Activated T-cell treated with anti-CD3 and anti-CD28 coated beads, Interleukin-2, amount 50 U/mL, for 24 hours (primary cell): ENCODE measurements around the gene BCOR.

Experiments used
- DNase-seq: peaks from one replicate; pipeline ENCODE4 v3.0.0-alpha.2; 2020
- H3K27ac Mint-ChIP-seq: 2 replicates; pipeline ENCODE4 v1.8.0; 2020; ENCODE audit warnings: mild to moderate bottlenecking, mixed read lengths
- H3K27me3 Mint-ChIP-seq: 2 replicates; pipeline ENCODE4 v1.8.0; 2020; ENCODE audit warnings: mixed read lengths
- H3K36me3 Mint-ChIP-seq: 2 replicates; pipeline ENCODE4 v1.8.0; 2020; ENCODE audit warnings: low read depth, mixed read lengths
- H3K4me1 Mint-ChIP-seq: 2 replicates; pipeline ENCODE4 v1.8.0; 2020; ENCODE audit warnings: low read depth, mixed read lengths
- H3K4me3 Mint-ChIP-seq: 2 replicates; pipeline ENCODE4 v1.8.0; 2020; ENCODE audit warnings: mild to moderate bottlenecking, moderate library complexity, mixed read lengths
- H3K9me3 Mint-ChIP-seq: 2 replicates; pipeline ENCODE4 v1.8.0; 2020; ENCODE audit warnings: mixed read lengths

Gene BCOR

DNA sequence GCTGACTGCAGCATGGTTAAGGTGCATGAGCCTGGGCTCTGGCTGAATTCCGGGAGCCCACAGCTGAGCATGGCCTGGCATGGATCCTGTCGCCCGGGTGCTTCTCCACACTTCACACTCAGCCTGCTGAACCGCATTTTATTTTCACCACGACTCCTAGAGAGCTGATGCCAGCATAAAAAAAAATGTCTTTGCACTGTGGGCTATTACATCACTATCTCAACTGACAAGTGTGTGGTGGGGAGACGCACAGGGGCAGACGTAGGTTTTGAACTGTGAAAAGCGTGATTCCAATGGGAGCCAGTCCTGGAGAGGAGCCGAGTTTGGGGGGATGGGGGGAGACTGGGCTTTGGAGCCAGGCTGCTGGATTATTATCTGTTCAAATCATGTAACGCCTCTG, 36.8 kb downstream of the BCOR start:
- Mint-ChIP-seq H3K9me3 (no peaks in the 10 kb centered on the region), H3K27ac (no peak overlapping the region), H3K36me3 (peaks cover 94% of the 10 kb centered on the region), H3K4me1 (peaks cover 43% of the 10 kb centered on the region), H3K27me3 (peaks cover 31% of the 10 kb centered on the region), H3K4me3 (no peak overlapping the region)
- DNase-seq, result no peak

DNA sequence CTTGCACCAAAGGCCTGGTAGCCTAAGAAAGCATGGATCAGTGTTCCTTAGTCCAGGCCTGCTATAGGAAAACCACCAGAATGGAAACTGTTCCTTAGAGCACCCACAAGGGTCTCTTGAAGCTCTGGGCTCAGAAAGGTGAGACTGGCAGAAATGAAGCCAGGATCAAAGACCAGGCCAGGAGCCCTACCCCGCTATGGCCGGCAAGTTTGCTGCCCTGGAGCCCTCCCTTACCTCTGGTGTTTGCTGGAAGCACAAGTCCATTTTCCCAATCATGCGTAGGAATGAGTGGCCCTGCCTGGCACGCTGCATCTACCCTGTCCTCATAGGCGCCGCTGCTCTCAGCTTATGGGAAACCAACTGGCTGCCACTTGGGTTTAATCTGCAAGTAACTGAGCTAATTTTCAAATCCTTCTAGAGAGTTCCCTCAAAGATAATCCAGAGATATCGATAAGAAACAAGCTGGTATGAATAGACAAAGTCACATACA, 37.4 kb downstream of the BCOR start:
- Mint-ChIP-seq H3K27ac (no peak overlapping the region), H3K27me3 (peaks cover 33% of the 10 kb centered on the region), H3K4me3 (no peak overlapping the region), H3K9me3 (no peaks in the 10 kb centered on the region), H3K36me3 (peaks cover 95% of the 10 kb centered on the region), H3K4me1 (peaks cover 43% of the 10 kb centered on the region)
- no peak for DNase-seq

DNA sequence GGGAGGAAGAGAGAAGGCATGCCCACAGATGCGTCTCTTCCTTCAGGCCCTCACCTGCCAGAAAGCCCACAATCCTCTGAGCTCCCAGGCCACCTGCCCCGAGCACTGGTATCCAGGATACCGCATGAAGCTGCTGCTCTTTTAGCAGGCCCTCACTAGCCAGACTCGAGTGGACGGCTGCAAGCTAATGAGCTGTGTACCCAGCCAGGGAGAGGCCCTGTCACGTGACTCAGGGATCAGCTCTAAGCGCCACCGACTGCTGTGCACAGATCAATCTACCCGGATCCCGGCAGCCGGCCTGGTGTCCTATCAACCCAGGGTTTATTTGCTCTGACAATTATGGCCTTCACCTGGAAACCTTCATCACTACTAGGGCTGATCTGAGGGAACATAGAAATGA, 39.0 kb downstream of the BCOR start:
- H3K9me3 Mint-ChIP-seq, result no peaks in the 10 kb centered on the region
- DNase-seq, result no peak
- H3K27ac Mint-ChIP-seq, result no peak overlapping the region
- H3K4me1 Mint-ChIP-seq, result peaks cover 34% of the 10 kb centered on the region
- peaks cover 97% of the 10 kb centered on the region for H3K36me3 Mint-ChIP-seq
- H3K27me3 Mint-ChIP-seq, result peaks cover 30% of the 10 kb centered on the region
- no peak overlapping the region for H3K4me3 Mint-ChIP-seq

DNA sequence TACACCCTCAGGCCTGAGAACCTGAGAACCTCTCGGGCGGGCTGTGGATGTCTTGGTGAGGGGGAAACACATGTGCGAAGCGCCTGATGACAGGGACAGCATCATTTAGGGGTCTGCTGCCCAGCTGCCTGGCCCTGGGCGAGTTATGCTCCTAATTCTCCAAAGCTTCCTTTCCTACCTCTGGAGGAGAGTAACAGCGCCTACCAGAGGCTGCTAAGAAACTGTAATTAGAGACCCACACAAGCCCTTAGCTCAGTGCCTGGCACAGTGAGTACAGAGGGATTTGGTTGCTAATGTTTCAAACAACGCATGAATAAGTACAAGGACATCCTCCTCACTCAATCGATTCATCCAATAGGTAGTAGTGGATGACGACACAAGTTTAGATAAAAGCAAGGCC, 40.4 kb downstream of the BCOR start:
- Mint-ChIP-seq H3K27me3 (peaks cover 23% of the 10 kb centered on the region), H3K4me1 (peaks cover 29% of the 10 kb centered on the region), H3K9me3 (peaks cover 7% of the 10 kb centered on the region), H3K36me3 (peaks cover 98% of the 10 kb centered on the region), H3K4me3 (no peak overlapping the region), H3K27ac (peak overlapping the region; percentile 3)
- no peak for DNase-seq

DNA sequence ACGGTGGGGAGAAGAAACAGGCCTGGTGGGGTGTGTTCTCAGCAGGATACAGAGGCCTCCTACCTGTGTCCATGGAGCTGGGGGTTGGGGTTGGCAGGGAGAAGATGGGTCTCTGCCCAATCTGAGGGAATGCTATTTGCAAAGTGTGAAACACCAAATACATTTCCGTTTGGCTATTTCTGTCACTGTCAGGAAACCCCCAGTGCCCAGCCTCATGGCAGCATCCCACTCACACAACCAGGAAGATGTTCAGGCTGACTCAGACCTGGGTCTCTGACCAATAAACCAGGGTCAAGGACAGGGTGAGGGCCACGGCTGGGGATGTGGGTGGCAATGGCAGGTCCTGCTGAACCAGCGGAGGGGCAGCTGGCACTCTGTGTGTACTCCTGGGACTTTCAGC, 41.3 kb downstream of the BCOR start:
- Mint-ChIP-seq H3K4me3 (no peak overlapping the region), H3K4me1 (peaks cover 21% of the 10 kb centered on the region), H3K27me3 (peaks cover 20% of the 10 kb centered on the region), H3K9me3 (peaks cover 13% of the 10 kb centered on the region), H3K36me3 (peaks cover 100% of the 10 kb centered on the region), H3K27ac (peak overlapping the region; percentile 44)
- no peak for DNase-seq

DNA sequence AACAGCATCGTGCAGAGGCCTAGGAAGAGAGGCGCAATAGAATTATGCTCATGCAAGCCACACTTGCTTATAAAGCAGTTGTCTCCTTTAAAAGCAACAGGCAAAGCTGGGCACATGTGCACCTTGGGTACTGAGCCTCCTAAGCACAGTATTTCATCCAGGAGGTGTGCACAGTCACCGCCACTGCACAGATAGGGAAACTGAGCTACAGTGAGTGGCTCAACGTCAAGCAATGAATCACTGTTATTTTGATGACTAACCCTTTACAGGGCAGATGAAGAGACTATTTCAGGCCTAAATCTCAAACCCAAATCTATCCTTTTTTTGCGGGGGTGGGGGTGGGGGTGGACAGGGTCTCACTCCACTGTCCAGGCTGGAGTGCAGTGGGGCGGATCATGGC, 42.3 kb downstream of the BCOR start:
- no peak overlapping the region for H3K4me3 Mint-ChIP-seq
- H3K36me3 Mint-ChIP-seq, result peaks cover 100% of the 10 kb centered on the region
- H3K9me3 Mint-ChIP-seq, result peaks cover 20% of the 10 kb centered on the region
- H3K4me1 Mint-ChIP-seq, result peaks cover 18% of the 10 kb centered on the region
- DNase-seq, result no peak
- H3K27ac Mint-ChIP-seq, result no peak overlapping the region
- peaks cover 16% of the 10 kb centered on the region for H3K27me3 Mint-ChIP-seq

DNA sequence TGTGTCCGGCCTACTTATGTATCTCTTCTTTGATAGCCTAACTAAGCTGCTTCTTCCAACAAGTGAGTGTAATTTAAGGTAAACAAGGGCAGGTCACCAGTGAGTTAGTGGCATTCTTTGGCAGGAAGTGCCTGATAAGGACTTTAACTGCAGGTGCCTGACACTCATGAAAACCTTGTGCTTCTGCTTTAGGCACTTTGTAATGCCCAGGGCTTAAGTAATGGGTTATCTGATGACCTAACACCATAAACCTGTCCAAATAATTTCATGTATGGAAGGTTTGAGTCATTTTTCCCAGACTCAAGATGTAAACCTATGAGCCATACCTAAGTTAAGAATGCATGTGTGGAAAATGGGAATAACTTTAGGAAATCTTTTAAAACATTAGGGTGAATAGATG, 43.0 kb downstream of the BCOR start:
- Mint-ChIP-seq H3K36me3 (peaks cover 100% of the 10 kb centered on the region), H3K4me3 (no peak overlapping the region), H3K9me3 (peaks cover 25% of the 10 kb centered on the region), H3K27me3 (peaks cover 17% of the 10 kb centered on the region), H3K4me1 (peaks cover 18% of the 10 kb centered on the region), H3K27ac (no peak overlapping the region)
- no peak for DNase-seq

DNA sequence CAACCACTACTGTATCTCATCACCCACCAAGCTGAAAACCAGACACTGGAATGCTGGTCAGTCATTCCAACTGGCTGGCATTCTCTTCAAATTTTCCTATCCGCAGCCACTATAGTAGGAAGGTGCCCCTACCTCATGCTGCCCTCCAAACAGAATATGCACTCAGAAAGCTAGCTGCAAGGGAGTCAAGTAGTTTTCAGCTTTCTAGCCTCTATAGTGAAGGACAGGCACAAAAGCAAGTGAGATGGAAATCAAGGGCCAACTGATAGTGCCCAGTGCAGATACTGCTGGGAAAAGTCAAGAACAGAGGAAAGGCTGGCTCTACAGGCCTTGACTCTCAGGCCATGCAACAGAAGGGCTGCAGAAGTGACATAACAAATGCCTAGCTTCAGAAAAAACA, 47.2 kb downstream of the BCOR start:
- H3K27ac Mint-ChIP-seq, result no peak overlapping the region
- H3K9me3 Mint-ChIP-seq, result peaks cover 39% of the 10 kb centered on the region
- no peak for DNase-seq
- no peak overlapping the region for H3K4me3 Mint-ChIP-seq
- peaks cover 9% of the 10 kb centered on the region for H3K27me3 Mint-ChIP-seq
- H3K4me1 Mint-ChIP-seq, result peaks cover 4% of the 10 kb centered on the region
- H3K36me3 Mint-ChIP-seq, result peaks cover 76% of the 10 kb centered on the region

DNA sequence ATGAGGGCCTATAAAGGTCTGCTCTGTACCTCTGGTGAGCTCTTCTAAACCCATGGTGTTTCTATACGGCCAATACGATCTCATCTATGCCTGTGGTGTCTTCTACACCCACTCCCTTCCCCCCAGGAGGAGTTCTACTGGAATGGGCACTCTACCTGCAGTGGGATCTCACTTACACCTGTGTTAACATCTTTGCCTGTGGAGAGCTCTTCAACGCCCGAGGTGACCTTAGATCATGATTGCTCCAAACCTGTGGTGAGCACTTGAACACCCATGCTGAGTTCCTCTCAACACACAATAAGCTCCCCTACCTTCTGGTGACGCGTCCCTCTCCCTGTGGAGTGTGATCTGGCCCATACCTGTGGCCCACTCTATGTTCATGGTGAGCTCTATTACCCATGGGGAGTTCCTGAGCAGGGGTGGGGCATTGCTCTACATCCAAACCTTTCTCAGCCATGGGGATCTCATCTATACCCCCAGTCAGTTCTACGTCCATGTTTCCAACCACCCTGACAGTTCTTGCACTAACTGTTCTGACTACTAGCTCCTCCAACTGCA, 48.6 kb downstream of the BCOR start:
- Mint-ChIP-seq H3K9me3 (peaks cover 39% of the 10 kb centered on the region), H3K4me1 (no peaks in the 10 kb centered on the region), H3K4me3 (no peak overlapping the region), H3K27me3 (peaks cover 2% of the 10 kb centered on the region), H3K27ac (no peak overlapping the region), H3K36me3 (peaks cover 62% of the 10 kb centered on the region)
- no peak for DNase-seq

DNA sequence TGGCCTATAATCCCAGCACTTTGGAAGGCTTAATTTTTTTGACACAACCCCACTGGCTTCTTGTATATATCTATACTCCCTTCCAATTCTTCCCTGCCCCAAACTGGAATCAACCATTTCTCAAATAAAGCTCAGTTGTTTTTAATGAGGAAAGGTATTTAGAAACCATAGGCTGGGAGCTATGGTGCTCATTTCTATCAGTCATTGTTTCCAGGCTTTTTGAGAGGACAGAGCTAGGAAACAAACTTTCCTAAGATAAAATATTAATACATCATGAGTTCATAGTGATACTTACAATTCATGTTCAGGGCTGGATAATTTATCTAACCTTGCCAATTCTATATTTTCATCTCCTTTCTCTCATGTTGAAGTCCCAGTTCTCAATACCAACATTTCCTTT, 50.3 kb downstream of the BCOR start:
- no peak overlapping the region for H3K4me3 Mint-ChIP-seq
- no peaks in the 10 kb centered on the region for H3K4me1 Mint-ChIP-seq
- peaks cover 31% of the 10 kb centered on the region for H3K9me3 Mint-ChIP-seq
- no peak for DNase-seq
- peaks cover 46% of the 10 kb centered on the region for H3K36me3 Mint-ChIP-seq
- H3K27me3 Mint-ChIP-seq, result peaks cover 5% of the 10 kb centered on the region
- H3K27ac Mint-ChIP-seq, result no peak overlapping the region

DNA sequence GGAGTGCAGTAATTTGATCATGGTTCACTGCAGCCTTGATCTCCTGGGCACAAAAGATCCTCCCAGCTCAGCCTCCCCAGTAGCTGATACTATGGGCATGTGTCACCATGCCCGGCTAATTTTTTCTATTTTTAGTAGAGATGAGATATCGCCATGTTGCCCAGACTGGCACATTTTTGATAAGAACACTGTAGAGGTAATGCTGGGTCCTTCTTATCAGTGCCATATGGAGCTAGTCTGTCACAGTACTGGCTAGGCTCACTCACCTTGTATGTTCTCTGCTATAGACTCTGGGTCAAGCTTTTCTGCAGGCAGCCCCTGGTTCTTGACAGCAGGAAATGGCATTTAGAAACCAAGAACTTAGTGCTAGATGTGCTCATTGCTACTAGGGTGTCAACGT, 53.9 kb downstream of the BCOR start:
- Mint-ChIP-seq H3K4me1 (peaks cover 18% of the 10 kb centered on the region), H3K9me3 (peaks cover 5% of the 10 kb centered on the region), H3K27me3 (peaks cover 12% of the 10 kb centered on the region), H3K27ac (no peak overlapping the region), H3K36me3 (peaks cover 10% of the 10 kb centered on the region), H3K4me3 (no peak overlapping the region)
- DNase-seq, result no peak

DNA sequence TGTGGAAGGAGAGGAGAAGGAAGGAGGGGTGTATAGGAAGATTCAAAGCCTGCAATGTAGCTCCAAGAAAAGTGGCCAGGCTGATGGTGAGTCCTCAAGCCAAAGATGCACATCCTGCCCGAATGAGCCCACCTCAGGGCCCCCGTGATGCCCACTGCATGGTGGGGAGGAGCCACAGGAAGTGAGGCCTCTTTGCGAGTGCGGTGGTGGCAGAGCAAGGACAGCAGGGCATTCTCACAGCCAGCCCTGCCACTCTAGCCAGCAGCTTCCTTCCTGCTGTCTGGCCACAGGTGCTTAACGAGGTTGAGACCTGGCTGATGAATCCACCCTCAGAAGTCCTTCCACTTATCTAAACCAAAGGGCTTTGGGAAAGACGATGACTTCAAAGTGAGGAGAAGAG, 55.8 kb downstream of the BCOR start:
- no peak overlapping the region for H3K27ac Mint-ChIP-seq
- no peaks in the 10 kb centered on the region for H3K36me3 Mint-ChIP-seq

DNA sequence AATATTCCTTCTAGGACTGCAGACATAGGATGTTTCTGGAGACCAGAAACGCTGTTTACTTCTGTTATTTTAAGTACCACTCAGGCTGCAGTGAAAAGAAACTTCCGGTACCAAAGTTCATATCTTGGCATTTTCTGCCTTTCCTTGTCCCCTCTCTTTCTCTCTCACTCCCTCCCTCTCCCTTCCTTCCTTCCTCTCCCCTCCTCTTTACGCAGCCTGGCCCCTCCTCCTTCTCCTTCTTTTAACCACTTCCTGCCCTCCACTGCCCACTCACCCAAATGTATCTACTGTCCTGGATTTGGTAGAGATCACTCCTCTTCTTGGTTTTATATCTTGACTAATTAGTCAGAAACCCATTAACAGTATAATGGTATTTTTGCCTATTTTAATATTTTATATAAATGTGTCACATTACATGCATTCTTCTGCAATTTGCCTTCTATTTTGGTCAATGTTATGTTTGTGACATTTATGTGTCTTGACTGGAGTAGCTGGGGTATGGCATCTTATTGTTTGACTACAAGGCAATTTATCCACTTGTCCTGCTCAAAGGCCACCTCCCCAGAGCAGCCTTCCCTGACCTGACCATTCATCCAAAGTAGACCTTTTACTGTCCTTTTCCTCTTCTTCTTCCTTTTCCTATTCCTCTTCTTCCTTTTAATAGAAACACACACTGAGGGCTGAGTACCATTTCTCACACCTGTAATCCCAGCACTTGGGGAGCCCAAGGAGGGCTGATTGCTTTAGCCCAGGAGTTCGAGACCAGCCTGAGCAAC, 56.9 kb downstream of the BCOR start:
- H3K4me1 Mint-ChIP-seq, result peaks cover 18% of the 10 kb centered on the region
- H3K27me3 Mint-ChIP-seq, result peaks cover 15% of the 10 kb centered on the region
- no peak for DNase-seq
- no peaks in the 10 kb centered on the region for H3K36me3 Mint-ChIP-seq
- peak overlapping the region; percentile 53 for H3K27ac Mint-ChIP-seq
- no peak overlapping the region for H3K4me3 Mint-ChIP-seq
- no peaks in the 10 kb centered on the region for H3K9me3 Mint-ChIP-seq

More for the DNA sequence above, 55.8 kb downstream of the BCOR start:
- Mint-ChIP-seq H3K9me3 (no peaks in the 10 kb centered on the region), H3K4me3 (no peak overlapping the region), H3K4me1 (peaks cover 18% of the 10 kb centered on the region), H3K27me3 (peaks cover 15% of the 10 kb centered on the region)
- no peak for DNase-seq

DNA sequence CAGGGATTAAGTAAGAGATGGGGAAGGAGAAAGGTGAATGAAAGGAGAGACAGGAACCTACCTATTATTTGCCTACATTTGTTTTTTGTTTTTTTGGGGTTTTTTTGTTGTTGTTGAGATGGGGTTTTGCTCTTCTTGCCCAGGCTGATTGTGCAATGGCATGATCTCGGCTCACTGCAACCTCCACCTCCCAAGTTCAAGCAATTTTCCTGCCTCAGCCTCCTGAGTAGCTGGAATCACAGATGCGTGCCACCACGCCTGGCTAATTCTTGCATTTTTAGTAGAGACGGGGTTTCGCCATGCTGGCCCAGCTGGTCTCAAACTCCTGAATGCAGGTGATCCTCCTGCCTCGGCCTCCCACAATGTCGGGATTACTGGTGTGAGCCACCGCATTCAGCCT, 57.9 kb downstream of the BCOR start:
- DNase-seq, result no peak
- Mint-ChIP-seq H3K4me3 (no peak overlapping the region), H3K27ac (no peak overlapping the region), H3K36me3 (no peaks in the 10 kb centered on the region), H3K27me3 (peaks cover 15% of the 10 kb centered on the region), H3K9me3 (no peaks in the 10 kb centered on the region), H3K4me1 (peaks cover 18% of the 10 kb centered on the region)

DNA sequence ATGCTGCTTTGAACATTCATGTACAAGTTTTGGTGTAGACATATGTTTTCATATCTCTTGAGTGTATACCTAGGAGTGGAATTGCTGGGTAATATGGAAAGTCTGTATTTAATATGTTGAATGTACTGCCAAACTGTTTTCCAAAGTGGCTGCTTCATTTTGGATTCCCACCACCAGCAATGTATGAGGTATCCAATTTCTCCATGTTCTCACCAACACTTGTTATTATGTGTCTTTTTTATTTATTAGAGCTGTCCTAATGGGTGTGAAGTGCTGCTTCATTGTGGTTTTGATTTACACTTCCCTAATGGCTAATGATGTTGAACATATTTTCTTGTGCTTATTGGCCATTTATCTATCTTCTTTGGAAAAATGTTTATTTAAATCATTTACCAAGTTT, 60.4 kb downstream of the BCOR start:
- Mint-ChIP-seq H3K4me1 (peaks cover 18% of the 10 kb centered on the region), H3K36me3 (no peaks in the 10 kb centered on the region), H3K4me3 (no peak overlapping the region), H3K9me3 (no peaks in the 10 kb centered on the region), H3K27me3 (peaks cover 22% of the 10 kb centered on the region), H3K27ac (no peak overlapping the region)
- no peak for DNase-seq
